Inflammatory macrophage treated with lipopolysaccharide for 1 hour (primary cell): ENCODE results near the gene TUBG2.
"Not testable (repeated sequence)": the region's sequence is repeated elsewhere in the genome, so short reads cannot be mapped to it uniquely, and the experiment has no call there.

Experiments used
- DNase-seq, 2 donors: peaks; one replicate each; pipeline ENCODE4 v3.0.0-alpha.2; 2020 to 2022

Gene TUBG2

DNA sequence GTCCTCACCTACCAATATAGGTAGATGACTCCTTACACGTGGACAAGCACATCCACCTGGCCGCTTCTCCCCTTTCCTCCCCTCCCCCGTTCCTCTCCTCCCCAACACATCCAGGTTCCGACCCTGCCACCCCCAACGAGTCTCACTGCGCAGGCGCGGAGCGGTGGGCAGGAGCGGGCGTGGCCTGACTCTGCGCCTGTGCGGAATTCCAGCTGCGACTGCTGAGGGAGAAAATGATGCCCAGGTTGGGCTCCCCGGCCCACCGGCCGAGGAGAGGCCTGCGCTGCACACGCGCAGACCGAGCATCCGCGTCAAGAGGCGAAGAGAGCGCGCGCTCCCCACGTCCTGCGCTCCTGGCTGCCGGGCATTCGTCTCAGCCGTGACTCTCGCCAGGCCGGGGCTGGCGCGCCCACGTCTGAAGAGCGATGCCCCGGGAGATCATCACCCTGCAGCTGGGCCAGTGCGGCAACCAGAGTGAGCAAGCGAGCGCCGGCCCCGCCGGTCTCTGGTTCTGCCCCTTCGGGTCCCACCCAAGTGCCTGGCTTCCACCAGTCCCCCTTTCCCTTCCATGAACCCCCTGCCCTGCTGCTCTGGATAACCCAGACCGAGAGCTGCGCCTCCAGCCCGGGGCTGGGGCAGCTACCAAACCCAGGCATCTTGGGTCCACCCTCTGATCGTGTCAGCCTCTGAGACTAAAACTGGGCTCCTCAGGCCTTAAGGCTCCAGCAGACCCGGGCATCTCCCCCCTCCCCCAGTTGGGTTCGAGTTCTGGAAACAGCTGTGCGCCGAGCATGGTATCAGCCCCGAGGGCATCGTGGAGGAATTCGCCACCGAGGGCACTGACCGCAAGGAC, at the start of gene TUBG2:
Gene TUBG2 (plus strand): TSS at position 206 of the 853 bp plus-strand sequence. CDS start 220 bp downstream, at position 426.
- DNase-seq: peak; percentile 66 to 73

- DNase-seq: not testable (repeated sequence)
Measured at GRCh38 chr17:42609814-42610801, 49.0 kb upstream of the TUBG2 start.

- DNase-seq: no peak
Measured at GRCh38 chr17:42612013-42612412, 47.1 kb upstream of the TUBG2 start.

DNA sequence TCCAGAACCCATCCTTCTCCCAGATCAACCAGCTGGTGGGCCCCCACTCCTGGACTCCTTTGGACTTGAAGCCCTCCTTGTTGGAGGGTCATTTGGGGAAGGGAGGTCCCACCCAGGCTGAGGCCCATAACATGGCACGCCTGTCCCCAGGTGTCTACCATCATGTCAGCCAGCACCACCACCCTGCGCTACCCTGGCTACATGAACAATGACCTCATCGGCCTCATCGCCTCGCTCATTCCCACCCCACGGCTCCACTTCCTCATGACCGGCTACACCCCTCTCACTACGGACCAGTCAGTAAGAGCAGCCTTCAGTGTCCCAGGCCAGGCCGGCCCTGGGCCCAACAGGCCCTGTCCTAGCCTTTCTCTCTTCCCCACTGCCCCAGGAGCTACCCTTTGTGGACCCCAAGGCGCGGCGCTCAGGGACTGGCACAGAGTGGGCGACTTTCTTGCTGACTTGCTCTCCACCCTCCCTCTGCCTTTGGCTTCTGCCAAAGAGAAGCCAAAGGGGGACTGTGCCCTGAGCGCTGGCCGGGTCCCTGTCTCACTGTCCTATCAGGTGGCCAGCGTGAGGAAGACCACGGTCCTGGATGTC, 45.3 kb upstream of the TUBG2 start:
- DNase-seq: no peak

DNA sequence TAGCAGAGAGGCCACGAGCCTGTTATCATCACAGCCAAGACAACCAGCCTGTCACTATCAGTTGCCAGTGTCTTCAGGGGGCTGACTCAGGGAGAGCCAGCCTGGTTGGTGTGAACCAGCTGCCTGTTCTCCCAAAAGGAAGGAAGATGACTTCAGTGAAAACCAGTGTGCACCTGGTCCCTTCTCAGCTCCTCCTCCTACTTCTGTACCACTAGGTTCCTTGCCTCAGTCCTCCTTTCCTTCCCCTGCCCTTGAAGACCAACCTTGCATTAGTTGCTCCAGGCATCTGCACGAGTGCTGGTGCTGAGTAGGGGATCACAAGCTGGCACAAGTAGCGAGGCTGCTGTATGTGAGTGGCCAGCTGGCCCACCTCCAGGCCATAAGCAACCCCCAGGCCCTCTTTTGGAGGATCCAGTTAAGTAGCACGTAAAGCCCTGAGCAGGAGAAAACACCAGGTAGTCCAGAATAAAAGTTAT, 41.1 kb upstream of the TUBG2 start:
- DNase-seq: no peak

GRCh38 chr17:42618442-42619150, 40.5 kb upstream of the TUBG2 start:
- DNase-seq: no peak

DNA sequence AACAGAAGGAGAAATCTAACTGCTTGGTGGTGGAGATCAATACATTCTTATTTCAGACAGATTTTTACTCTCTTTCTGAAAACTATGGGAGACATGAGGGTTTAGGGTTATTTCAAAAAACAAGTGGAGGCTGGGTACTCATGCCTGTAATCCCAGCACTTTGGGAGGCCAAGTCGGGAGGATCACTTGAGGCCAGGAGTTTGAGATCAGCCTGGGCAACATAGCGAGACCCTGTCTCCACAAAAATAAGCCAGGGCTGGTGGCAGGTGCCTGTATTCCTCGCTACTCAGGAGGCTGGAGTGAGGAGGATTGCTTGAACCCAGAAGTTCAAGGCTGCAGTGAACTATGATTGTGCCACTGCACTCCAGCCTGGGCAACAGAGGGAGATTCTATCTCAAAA, 37.1 kb upstream of the TUBG2 start:
- DNase-seq: not testable (repeated sequence)

GRCh38 chr17:42623271-42623670, 35.8 kb upstream of the TUBG2 start:
- no peak for DNase-seq

DNA sequence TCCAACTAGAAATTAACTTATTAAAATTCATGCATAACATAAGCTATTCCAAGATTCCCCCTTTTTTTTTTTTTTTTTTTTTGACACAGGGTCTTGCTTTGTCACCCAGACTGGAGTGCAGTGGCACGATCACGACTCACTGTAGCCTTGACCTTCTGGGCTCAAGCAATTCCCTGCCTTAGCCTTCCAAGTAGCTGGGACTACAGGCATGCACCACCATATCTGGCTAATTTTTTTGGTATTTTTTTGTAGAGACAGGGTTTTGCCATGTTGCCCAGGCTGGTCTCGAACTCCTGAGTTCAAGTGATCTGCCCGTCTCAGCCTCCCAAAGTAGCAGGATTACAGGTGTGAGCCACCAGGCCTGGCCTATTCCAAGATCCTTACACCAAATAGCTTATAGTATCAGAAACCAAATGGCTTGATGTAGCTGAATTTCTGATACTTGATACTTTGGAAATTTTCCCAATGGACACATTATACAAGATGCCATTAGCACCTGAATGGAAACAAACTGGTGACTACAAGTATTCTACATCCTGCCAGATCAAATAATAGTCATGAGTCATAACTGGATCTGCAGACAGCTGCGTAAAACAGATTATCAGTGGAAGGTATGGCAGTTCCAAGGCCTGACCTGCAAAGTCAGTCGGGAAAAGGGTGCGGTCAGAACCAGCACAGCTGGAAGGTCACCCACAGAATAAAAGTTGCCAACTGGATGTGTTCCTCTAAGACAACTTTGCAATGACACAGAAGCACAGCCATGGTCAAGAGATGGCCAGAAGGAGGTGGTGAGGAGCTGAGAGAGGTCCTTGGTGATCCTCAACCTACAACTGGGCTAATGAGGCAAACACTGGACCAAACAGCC, 35.1 kb upstream of the TUBG2 start:
- DNase-seq: no peak

- DNase-seq: not testable (repeated sequence)
Measured at GRCh38 chr17:42627032-42627764, 31.9 kb upstream of the TUBG2 start.

DNA sequence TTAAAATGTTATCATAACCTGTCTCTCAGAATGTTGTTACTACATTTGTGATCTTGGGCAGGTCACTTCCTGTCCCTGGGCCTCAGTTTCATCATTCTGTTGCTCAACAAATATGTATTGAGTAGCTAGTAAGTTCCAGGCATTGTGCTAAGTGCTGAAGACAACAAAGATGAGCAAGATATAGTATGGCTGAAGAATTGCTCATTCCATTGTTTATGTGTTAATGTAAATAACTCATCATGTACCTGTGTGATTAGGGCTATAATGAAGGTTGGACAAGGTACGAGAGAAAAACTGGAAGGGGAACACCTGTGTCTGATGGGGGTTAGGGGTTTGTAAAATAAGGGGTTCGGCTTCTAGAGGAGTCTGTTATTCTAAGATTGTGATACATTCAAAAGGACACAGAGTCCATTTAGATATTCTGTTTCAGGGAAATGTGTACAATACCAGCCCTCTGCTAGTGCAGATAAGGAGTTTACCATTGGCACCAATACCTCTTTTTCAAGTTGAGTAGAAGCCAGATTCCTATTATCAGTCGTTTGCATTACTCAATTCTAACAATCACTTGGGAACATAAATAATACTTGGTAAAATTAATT, 29.6 kb upstream of the TUBG2 start:
- peak; percentile 23 to 45 for DNase-seq

GRCh38 chr17:42632949-42633444, 26.1 kb upstream of the TUBG2 start:
- no peak for DNase-seq

DNA sequence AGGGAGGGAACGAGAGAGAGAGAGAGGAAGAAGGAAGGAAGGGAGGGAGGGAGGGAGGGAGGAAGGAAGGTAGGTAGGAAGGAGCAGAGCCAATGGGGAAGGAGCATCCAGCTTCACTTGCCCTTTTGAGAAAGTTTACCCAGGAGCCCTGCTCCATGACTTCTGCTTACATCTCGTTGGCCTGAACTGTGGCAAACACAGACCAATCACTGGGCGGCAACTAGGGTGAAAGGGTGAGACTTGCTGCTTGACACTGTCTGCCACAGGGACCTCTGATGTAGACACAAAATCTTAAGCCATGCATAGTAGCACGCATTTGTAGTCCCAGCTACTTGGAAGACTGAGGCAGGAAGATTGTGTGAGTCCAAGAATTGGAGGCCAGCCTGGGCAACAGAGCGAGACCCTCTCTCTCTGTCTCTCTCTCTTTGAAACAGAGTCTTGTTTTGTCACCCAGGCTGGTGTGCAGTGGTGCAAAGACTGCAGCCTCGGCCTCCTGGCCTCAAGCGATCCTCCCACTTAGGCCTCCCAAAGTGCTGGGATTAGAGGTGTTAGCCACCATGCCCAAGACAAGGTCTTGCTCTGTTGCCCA, 19.5 kb upstream of the TUBG2 start:
- no peak for DNase-seq

DNA sequence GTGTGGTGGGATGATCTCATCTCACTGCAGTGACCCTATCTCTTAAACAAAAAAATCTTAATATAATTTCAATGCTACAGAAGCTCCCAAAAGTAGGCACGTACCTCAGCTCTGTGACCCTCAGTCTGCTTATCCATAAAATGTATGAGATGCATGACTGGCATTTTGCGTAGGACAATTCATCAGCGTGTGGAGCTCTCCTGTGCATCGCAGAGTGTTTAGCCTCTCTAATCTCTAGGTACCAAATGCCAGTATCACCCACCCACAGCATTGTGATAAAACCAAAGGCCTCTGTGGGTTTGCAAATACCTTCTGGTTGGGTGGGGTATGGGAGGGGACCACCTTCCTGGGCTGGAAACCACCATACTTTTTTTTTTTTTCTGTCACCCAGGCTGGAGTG, 19.0 kb upstream of the TUBG2 start:
- no peak for DNase-seq

GRCh38 chr17:42642336-42642735, 16.7 kb upstream of the TUBG2 start:
- DNase-seq: no peak

- DNase-seq: no peak
Measured at GRCh38 chr17:42647778-42648177, 11.3 kb upstream of the TUBG2 start.

GRCh38 chr17:42651392-42651791, 7.7 kb upstream of the TUBG2 start:
- DNase-seq: no peak

DNA sequence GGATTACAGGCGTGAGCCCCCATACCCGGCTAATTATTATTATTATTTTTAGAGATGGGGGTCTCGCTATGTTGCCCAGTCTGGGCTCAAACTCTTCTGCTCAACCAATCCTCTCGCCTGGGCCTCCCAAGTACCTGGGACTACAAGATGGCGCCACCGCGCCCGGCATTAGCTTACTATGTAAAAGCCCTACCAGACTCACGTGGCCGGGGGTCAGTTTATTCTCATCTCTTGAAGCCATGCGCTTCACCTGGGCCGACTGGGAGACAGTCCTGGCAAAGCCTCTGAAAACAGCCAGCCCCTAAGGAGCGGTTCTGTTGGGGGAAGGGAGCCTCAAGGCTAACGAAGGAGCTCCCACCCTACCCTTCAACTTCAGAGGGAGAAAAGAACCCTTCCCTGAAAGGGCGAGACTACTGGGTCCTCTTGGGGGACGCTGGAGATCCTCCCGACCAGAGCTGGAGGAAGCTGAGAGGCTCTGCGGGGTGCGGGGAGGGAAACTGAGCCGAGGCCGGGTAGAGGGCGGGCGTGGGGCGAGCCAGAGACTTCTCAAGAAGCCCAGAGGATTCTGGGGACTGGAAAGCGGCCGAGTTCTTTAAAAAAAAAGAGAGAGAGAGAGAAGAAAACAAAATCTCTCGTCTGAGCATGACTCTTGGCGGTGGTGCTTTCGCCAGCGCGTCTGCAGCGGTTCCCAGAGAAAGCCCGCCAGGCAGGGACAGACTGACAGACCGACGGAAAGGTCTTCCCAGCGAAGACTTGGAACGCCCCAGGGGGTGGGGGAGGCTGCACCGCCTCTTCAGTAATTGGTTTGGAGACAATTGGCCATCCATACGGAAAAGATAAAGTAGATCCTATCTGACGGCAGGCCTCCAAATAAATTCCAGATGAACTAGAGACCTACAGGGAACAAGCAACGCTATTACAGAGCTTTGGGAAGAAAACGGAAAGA, 5.6 kb upstream of the TUBG2 start:
- no peak for DNase-seq
